NOMO-1 (cell line): ENCODE results near the gene SIN3A.
"Not testable (repeated sequence)": the region's sequence is repeated elsewhere in the genome, so short reads cannot be mapped to it uniquely, and the experiment has no call there.

ENCODE experiments used
- DNase-seq, 2 experiments: peaks; one replicate each; lab custom pipeline; 2025; ENCODE audit not compliant: unreplicated experiment in 2 of 2; lab: John Stamatoyannopoulos, UW

Gene SIN3A

GRCh38 chr15:75358771-75359536 lies 92.5 kb downstream of the SIN3A start:
- DNase-seq = no peak

- no peak for DNase-seq
Observed at GRCh38 chr15:75357976-75358673, 93.4 kb downstream of the SIN3A start.

GRCh38 chr15:75356517-75356916 lies 95.0 kb downstream of the SIN3A start:
- DNase-seq = no peak

- DNase-seq = no peak
Observed at GRCh38 chr15:75356006-75356405, 95.5 kb downstream of the SIN3A start.

GRCh38 chr15:75355369-75355768 lies 96.1 kb downstream of the SIN3A start:
- DNase-seq = no peak

- no peak for DNase-seq
Observed at GRCh38 chr15:75354454-75354853, 97.0 kb downstream of the SIN3A start.

GRCh38 chr15:75353604-75354003 lies 97.9 kb downstream of the SIN3A start:
- no peak for DNase-seq

GRCh38 chr15:75352186-75353080 lies 99.1 kb downstream of the SIN3A start:
- no peak for DNase-seq

- no peak for DNase-seq
Observed at GRCh38 chr15:75350601-75351361, 100.7 kb downstream of the SIN3A start.

- peak; percentile 65 to 67 for DNase-seq
Observed at GRCh38 chr15:75349851-75350588, 101.5 kb downstream of the SIN3A start.

GRCh38 chr15:75349351-75349669 lies 102.2 kb downstream of the SIN3A start:
- DNase-seq = not testable (repeated sequence)

GRCh38 chr15:75348562-75349350 lies 102.7 kb downstream of the SIN3A start:
- DNase-seq = no peak

- peak in 1 of 2 experiments; percentile 9 for DNase-seq
Observed at GRCh38 chr15:75348034-75348561, 103.4 kb downstream of the SIN3A start.

- peak in 1 of 2 experiments; percentile 11 for DNase-seq
Observed at GRCh38 chr15:75347222-75348033, 104.1 kb downstream of the SIN3A start.

GRCh38 chr15:75346796-75347221 lies 104.7 kb downstream of the SIN3A start, which contains the start of gene NEIL1:
NEIL1 (plus strand) TSS chr15:75347039; CDS start chr15:75348906, 1,867 bp downstream.
- no peak for DNase-seq

GRCh38 chr15:75343953-75344352 lies 107.5 kb downstream of the SIN3A start:
- DNase-seq = peak in 1 of 2 experiments; percentile 5

- DNase-seq = no peak
Observed at GRCh38 chr15:75342221-75342620, 109.3 kb downstream of the SIN3A start.
